ACHN (cell line): ENCODE data around the gene ITGB7.
A peak's percentile ranks its signal among the peaks of the same experiment; 100 is the strongest.

Experiments used
- DNase-seq: peaks from one replicate; pipeline ENCODE4 v3.0.0-alpha.2; 2015
- in situ Hi-C: cut with HindIII; loops from 2 replicates; pipeline ENCODE4 v1.10.0; 2017; ENCODE audit warnings: low sequenced_read_pairs, low pct_ligation_motif_present, low pct_unique_long_range_greater_than_20kb

ITGB7 gene

GRCh38 chr12:53231921-53232645 is 25.0 kb upstream of the ITGB7 start, which contains the start of gene RARG:
Gene RARG, minus strand, starts transcription at chr12:53232209. Its CDS starts 4,664 bp downstream, at chr12:53227545.
- in situ Hi-C loops: no loop called here
- peak; percentile 83 for DNase-seq

DNA sequence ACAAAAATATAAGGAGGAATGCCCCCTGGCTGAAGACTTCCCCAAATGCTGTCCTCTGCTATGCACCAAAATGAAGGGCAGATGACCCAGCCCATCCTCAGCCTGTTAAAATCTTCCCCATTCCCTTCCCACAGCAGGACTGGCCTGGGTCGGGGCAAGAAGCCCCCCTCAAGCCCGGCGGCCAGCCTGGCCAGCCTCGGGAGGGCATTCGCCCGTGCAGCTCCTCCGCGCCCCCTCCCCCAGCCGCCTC is 24.5 kb upstream of the ITGB7 start:
- in situ Hi-C loops: no loop called here
- no peak for DNase-seq

DNA sequence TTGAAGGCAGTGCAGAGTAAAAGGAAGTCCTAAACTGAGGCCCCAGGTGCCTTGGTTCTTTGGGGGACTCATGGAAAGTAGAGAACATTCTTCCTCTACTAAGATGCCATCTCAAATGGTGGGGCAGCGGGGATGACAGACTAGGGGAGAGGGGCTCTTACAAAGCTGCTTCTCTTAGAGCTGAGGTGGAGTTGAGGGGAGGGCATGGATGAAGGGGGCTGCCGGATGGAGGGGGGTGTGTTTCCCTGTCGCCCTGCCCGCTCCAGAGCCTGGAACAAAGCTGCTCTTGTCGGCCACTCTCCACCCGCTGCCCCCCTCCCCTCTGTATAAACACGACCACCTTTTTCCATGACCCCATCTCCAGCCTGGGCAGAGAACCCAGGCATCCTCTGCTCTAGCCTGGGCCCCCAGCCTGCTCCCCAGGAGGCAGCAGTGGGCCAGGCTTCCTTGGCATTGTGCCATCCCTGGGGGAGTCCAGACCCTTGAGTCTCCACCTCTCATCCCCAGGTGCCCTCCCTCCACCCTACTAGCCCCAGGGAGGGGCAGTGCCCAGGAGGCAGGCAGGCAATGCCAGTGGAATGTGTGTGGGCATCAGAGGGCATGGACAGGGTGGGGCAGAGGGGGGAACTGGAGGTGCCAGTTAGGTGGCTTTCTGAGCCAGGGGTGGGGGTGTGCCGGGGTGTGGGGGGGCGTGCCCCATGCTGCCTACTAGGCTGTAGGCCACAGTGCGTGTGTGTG is 23.2 kb upstream of the ITGB7 start:
- no peak for DNase-seq
- in situ Hi-C loops: no loop called here

DNA sequence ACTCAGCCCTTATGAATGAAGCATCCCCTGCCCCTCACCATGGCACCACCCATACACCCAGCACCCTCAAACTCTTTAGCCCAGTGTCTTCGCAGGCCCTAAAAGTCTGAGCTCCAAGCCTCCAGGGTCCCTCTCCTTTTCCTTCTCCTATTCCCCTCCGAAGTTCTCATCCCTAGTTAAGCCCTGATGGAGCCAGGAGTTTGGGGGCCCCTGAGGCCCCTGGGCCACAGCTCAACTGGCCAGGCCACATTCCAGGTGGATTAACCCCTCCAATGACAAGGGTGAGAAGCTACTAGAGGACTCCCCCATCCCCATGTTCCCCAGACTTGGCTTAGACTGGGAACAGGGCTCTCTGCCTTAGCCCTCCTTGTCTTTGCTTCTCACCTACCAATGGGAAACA is 22.4 kb upstream of the ITGB7 start:
- in situ Hi-C loops: no loop called here
- no peak for DNase-seq

- no peak for DNase-seq
- in situ Hi-C loops: no loop called here
These were observed 20.8 kb upstream of the ITGB7 start for GRCh38 chr12:53227836-53228235.

DNA sequence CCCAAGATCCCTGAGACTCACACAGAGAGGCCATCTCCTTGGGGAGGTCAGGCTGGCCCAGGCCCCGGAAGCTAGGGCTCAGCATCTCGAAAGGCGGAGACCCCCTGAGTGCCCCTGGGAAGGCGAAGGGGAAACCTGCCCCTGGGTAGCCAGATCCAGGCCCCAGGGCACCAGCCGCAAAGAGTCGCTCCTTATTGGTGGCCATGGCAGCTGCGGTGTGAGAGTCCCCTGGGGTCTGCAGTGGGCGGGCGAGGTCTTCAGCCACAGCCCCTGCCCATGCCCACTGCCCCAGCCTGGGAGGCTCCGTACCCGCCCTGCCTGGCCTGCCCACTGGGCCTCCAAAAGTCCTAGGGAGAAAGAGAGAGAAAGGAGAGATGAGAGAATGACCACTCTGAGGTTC is 20.3 kb upstream of the ITGB7 start:
- in situ Hi-C loops: no loop called here
- no peak for DNase-seq

DNA sequence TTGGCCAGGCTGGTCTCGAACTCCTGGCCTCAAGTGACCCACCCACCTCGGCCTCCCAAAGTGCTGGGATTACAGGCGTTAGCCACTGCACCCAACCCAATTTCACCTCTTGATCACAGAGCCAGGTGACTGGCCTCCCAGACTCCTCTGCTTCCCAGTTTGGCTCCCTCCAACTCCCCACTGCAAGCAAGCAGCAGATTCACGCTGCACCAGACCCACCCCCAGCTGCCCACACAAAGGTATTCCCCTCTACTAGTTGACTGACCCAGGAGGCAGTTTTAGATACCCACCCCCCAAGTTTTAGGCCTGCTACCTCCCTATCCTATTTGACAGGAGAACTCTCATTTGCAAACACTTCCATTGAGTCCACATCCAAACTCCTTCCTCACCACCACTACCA is 19.8 kb upstream of the ITGB7 start:
- no peak for DNase-seq
- in situ Hi-C loops: no loop called here

GRCh38 chr12:53225635-53226424 is 18.8 kb upstream of the ITGB7 start:
- DNase-seq: no peak
- in situ Hi-C loops: no loop called here

GRCh38 chr12:53224897-53225634 is 18.0 kb upstream of the ITGB7 start:
- no peak for DNase-seq
- in situ Hi-C loops: no loop called here

- in situ Hi-C loops: no loop called here
- peak; percentile 33 for DNase-seq
These were observed 17.2 kb upstream of the ITGB7 start for GRCh38 chr12:53224061-53224896.

DNA sequence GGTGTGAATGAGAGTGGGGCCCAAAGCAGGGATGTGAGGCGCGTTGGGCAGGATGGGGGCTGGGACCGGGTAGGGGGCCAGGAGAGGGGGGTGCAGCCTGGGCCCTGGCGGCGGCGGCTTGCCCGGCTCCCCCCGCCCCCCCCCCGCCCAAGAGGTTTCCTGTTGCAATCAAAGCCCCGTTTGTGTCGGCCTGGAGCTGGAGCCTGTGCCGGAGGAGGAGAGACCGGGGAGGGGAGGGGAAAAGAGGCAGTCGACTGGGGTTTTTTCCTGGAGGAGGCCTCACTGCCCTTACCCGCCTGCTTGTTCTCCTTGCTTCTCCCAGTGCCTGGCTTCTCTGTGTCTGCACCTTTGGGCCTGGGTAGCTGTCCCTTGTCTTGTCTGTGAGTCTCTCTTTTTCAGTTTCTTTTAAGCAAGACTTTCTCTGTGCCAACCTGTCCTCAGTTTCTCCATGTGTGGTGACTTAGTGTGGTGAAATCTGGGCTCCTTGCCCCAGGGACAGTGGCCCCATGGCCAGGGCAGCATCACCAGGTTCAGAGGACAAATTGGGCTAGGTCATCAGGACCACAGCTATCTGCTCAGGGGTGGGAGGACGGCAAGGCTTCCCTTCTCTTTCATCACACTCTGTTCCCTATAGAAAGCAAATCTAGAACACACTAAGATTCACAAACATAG is 16.5 kb upstream of the ITGB7 start:
- in situ Hi-C loops: no loop called here
- DNase-seq: no peak

- DNase-seq: no peak
- in situ Hi-C loops: no loop called here
These were observed 15.8 kb upstream of the ITGB7 start for GRCh38 chr12:53222806-53223261.

- no peak for DNase-seq
- in situ Hi-C loops: no loop called here
These were observed 15.2 kb upstream of the ITGB7 start for GRCh38 chr12:53222170-53222721.

GRCh38 chr12:53221203-53222080 is 14.4 kb upstream of the ITGB7 start:
- DNase-seq: peak; percentile 86
- in situ Hi-C loops: no loop called here

- DNase-seq: peak; percentile 99
- in situ Hi-C loops: no loop called here
These were observed 13.7 kb upstream of the ITGB7 start for GRCh38 chr12:53220694-53221202.

GRCh38 chr12:53219956-53220693 is 13.1 kb upstream of the ITGB7 start:
- in situ Hi-C loops: no loop called here
- no peak for DNase-seq
